Adrenal gland (tissue), 12 donors: ENCODE data around the gene NRXN3. TPM values are rescaled to one million over a fixed set of nuclear protein-coding genes. Genes with fewer than 3 reads are reported as not detected.
"Not testable (repeated sequence)": the region's sequence is repeated elsewhere in the genome, so short reads cannot be mapped to it uniquely, and the experiment has no call there.

ENCODE experiments used
- DNase-seq, 7 donors: peaks; one replicate each; pipeline ENCODE4 v3.0.0-alpha.2; 2019 to 2020
- H3K27ac ChIP-seq, 5 donors: fragments of 200-600 bp; sonication (generic) in 4 of 5; 1 replicate in 3 of 5; 2 replicates in 2 of 5; pipeline versions ENCODE4 v1.5.1 to v1.8.0; 2016 to 2020; ENCODE audit warnings: mild to moderate bottlenecking in 1 of 5
- H3K27me3 ChIP-seq: fragments of 200-600 bp; 2 replicates; pipeline ENCODE4 v1.8.0; 2021
- H3K36me3 ChIP-seq, 2 donors: fragments of 200-600 bp; replicated peaks in 1 of 2; 1 replicate in 1 of 2; 2 replicates in 1 of 2; pipeline versions ENCODE4 v1.5.1 to v1.8.0; 2018 to 2022
- H3K4me1 ChIP-seq, 2 donors: fragments of 200-600 bp; replicated peaks in 1 of 2; 1 replicate in 1 of 2; 2 replicates in 1 of 2; pipeline versions ENCODE4 v1.5.1 to v1.8.0; 2018 to 2021
- H3K4me3 ChIP-seq, 4 donors: fragments of 200-600 bp; sonication (generic) in 3 of 4; one replicate each; pipeline ENCODE4 v1.5.1; 2016 to 2018
- H3K9me3 ChIP-seq, 3 donors: fragments of 200-600 bp; sonication (generic) in 1 of 3; replicated peaks in 1 of 3; 1 replicate in 2 of 3; 2 replicates in 1 of 3; pipeline versions ENCODE4 v1.5.1 to v1.8.0; 2016 to 2021
- CTCF ChIP-seq, 6 experiments: fragments of 450-650 bp in 4 of 6; fragments of 200-600 bp in 2 of 6; sonication (generic) in 1 of 6; IDR thresholded peaks; 1 replicate in 5 of 6; 2 replicates in 1 of 6; pipeline versions ENCODE4 v1.5.1 to v1.8.0; 2016 to 2021; ENCODE audit warnings: antibody characterized with exemption in 6 of 6, mild to moderate bottlenecking in 2 of 6, moderate library complexity in 1 of 6
- POLR2A ChIP-seq, 2 donors: fragments of 450-650 bp; IDR thresholded peaks; one replicate each; pipeline ENCODE4 v1.6.1; 2017; ENCODE audit warnings: antibody characterized with exemption in 2 of 2, mild to moderate bottlenecking in 2 of 2, moderate library complexity in 1 of 2
- WGBS, 4 donors: extraction: QIAGEN DNeasy Blood & Tissue Kit in 2 of 4; methylation state at CpG; one replicate each; pipeline versions ENCODE4 v1.1.5 to v1.1.7; 2013 to 2017; 5-methylcytosine and 5-hydroxymethylcytosine counted together
- intact Hi-C, 2 donors: fragments of 100-400 bp; cut with DNase I; formaldehyde crosslinking; loops; one replicate each; pipeline versions ENCODE4 v1.14.1 to v1.15.0; 2022 to 2023
- polyA plus RNA-seq, 3 donors: library from polyadenylated mRNA; stranded (reverse); fragments of 200-250 nt in 2 of 3; fragments of 350-450 nt in 1 of 3; fragmentation: Illumina TruSeq in 1 of 3; extraction: RNeasy Lipid Tissue Mini Kit (QIAGEN cat#74804) in 1 of 3; gene quantifications; one replicate each; pipeline ENCODE4 v1.2.3, GENCODE V29; 2013 to 2014
- total RNA-seq, 9 donors: library from RNA; depleted of rRNA in 4 of 9; stranded (reverse); fragments of >200 nt in 4 of 9; fragments of 120-200 nt in 1 of 9; fragmentation: NEBNext Ultra II Directional in 1 of 9; extraction: Animal tissue kit (Norgen Biotek cat#: 25700) in 1 of 9; gene quantifications; one replicate each; pipeline versions ENCODE4 v1.1.0 to v1.2.4, GENCODE V29; 2013 to 2023
- donor health status: healthy with polysubstance abuse.
- donor health status: Bipolar disorder and iron deficiency.
- donor health status: DM: yes; HTN: yes; CAD: no.
- donor health status: DM: no; HTN: no; CAD: no.
- donor health status: DM: no; HTN: no; CAD: no.
- donor health status: DM: yes; HTN: yes; CAD: no.

NRXN3 gene
- total and polyA plus RNA-seq, 12 donors = 0.09 to 8.5 (median 1.6) TPM

- no peaks in the 10 kb centered on the region for H3K27me3 ChIP-seq
- peak overlapping the region in 1 of 4 donors; percentile 36 for H3K4me3 ChIP-seq
- 25 to 30% (median 28%) methylated on average over 16 of the region's 16 CpGs for WGBS, 4 donors
- no peaks in the 10 kb centered on the region for H3K36me3 ChIP-seq
- TF ChIP-seq POLR2A (IDR thresholded peaks at IDR 0.05) (no peak), CTCF (IDR thresholded peaks at IDR 0.05) (peak; percentile 45 to 76 (median 70))
- intact Hi-C loops = loop anchor here in 1 of 2 donors (2.0 to 10.0 kb wide), 2 partner anchors 117 to 701 kb away; no protein-coding TSS in a partner anchor
- H3K27ac ChIP-seq = no peak overlapping the region
- no peaks in the 10 kb centered on the region for H3K4me1 ChIP-seq
- no peaks in the 10 kb centered on the region for H3K9me3 ChIP-seq
- DNase-seq = peak; percentile 68 to 92 (median 79)
Observed at GRCh38 chr14:78566026-78566858, 396.1 kb downstream of the NRXN3 start.

GRCh38 chr14:78566859-78567172, 396.6 kb downstream of the NRXN3 start:
- H3K9me3 ChIP-seq = no peaks in the 10 kb centered on the region
- TF ChIP-seq CTCF (IDR thresholded peaks at IDR 0.05) (no peak), POLR2A (IDR thresholded peaks at IDR 0.05) (no peak)
- DNase-seq = no peak
- H3K4me3 ChIP-seq = no peak overlapping the region
- no peak overlapping the region for H3K27ac ChIP-seq
- no peaks in the 10 kb centered on the region for H3K27me3 ChIP-seq
- no peaks in the 10 kb centered on the region for H3K4me1 ChIP-seq
- intact Hi-C loops = loop anchor here in 1 of 2 donors (2.0 to 10.0 kb wide), 2 partner anchors 118 to 702 kb away; no protein-coding TSS in a partner anchor
- no peaks in the 10 kb centered on the region for H3K36me3 ChIP-seq

GRCh38 chr14:78567343-78567742, 397.2 kb downstream of the NRXN3 start:
- Histone ChIP-seq H3K4me3 (no peak overlapping the region), H3K27ac (no peak overlapping the region), H3K4me1 (no peaks in the 10 kb centered on the region), H3K36me3 (no peaks in the 10 kb centered on the region), H3K27me3 (no peaks in the 10 kb centered on the region), H3K9me3 (no peaks in the 10 kb centered on the region)
- intact Hi-C loops = loop anchor here in 1 of 2 donors (2.0 to 10.0 kb wide), 2 partner anchors 119 to 703 kb away; no protein-coding TSS in a partner anchor
- 24 to 54% (median 42%) methylated on average over 4 of the region's 4 CpGs for WGBS, 4 donors
- TF ChIP-seq CTCF (IDR thresholded peaks at IDR 0.05) = no peak
- TF ChIP-seq POLR2A (IDR thresholded peaks at IDR 0.05) = no peak
- DNase-seq = no peak

GRCh38 chr14:78573736-78574135, 403.6 kb downstream of the NRXN3 start:
- H3K4me1 ChIP-seq, H3K36me3 ChIP-seq, H3K27me3 ChIP-seq, intact Hi-C loops, H3K9me3 ChIP-seq, H3K27ac ChIP-seq, H3K4me3 ChIP-seq, DNase-seq: not testable (repeated sequence)
- 88 to 93% (median 90%) methylated on average over 3 of the region's 3 CpGs for WGBS, 4 donors
